SU-DHL-6 (cell line): ENCODE results near the gene SLC25A4.
"Not testable (repeated sequence)": the region's sequence is repeated elsewhere in the genome, so short reads cannot be mapped to it uniquely, and the experiment has no call there.

Experiments
- H2AFZ ChIP-seq: fragments of 200-600 bp; sonication (generic); 2 replicates; pipeline ENCODE4 v1.6.1; 2014; ENCODE audit warnings: low read depth, mild to moderate bottlenecking, moderate library complexity, mixed read lengths, antibody characterized with exemption, low read length; ENCODE audit not compliant: severe bottlenecking
- H3F3A ChIP-seq: fragments of 200-600 bp; shearing (Covaris generic); 2 replicates; pipeline ENCODE4 v1.6.0; 2016; ENCODE audit warnings: antibody characterized with exemption, mild to moderate bottlenecking; ENCODE audit not compliant: insufficient read depth
- H3K27ac ChIP-seq: fragments of 200-600 bp; sonication (generic); 2 replicates; pipeline ENCODE4 v1.5.1; 2016; ENCODE audit warnings: low read depth, mild to moderate bottlenecking, low read length, moderate library complexity, mixed read lengths
- H3K27me3 ChIP-seq: fragments of 200-600 bp; sonication (generic), shearing (Covaris generic); 2 replicates; pipeline ENCODE4 v1.6.0; 2014; ENCODE audit warnings: mild to moderate bottlenecking, low read length
- H3K36me3 ChIP-seq: fragments of 200-600 bp; sonication (generic); 2 replicates; pipeline ENCODE4 v1.6.1; 2014; ENCODE audit warnings: mild to moderate bottlenecking, low read length, mixed read lengths
- H3K4me2 ChIP-seq: fragments of 300-600, 200-600 bp; shearing (Covaris generic), sonication (generic); 2 replicates; pipeline ENCODE4 v1.6.0; 2014; ENCODE audit warnings: low read length, low read depth, mild to moderate bottlenecking; ENCODE audit not compliant: poor library complexity, severe bottlenecking
- H3K4me3 ChIP-seq: fragments of 200-600 bp; sonication (generic); 2 replicates; pipeline ENCODE4 v1.5.1; 2014; ENCODE audit warnings: antibody characterized with exemption, low read length, mild to moderate bottlenecking, mixed read lengths; ENCODE audit not compliant: insufficient read depth, poor library complexity, severe bottlenecking
- H3K79me2 ChIP-seq: fragments of 200-600 bp; sonication (generic); 2 replicates; pipeline ENCODE4 v1.6.1; 2014; ENCODE audit warnings: mild to moderate bottlenecking, low read length, moderate library complexity; ENCODE audit not compliant: insufficient read depth
- H3K9ac ChIP-seq: fragments of 200-600 bp; sonication (generic); 2 replicates; pipeline ENCODE4 v1.7.0; 2014; ENCODE audit warnings: mild to moderate bottlenecking, low read length
- H3K9me2 ChIP-seq: fragments of 200-600 bp; sonication (generic); replicated peaks from 2 replicates; pipeline ENCODE4 v1.6.1; 2014; ENCODE audit warnings: low read length; ENCODE audit not compliant: insufficient read depth
- H3K9me3 ChIP-seq: fragments of 200-600 bp; sonication (generic); 2 replicates; pipeline ENCODE4 v1.6.1; 2014; ENCODE audit warnings: low read length, mixed read lengths; ENCODE audit not compliant: insufficient read depth
- H4K20me1 ChIP-seq: fragments of 200-600 bp; sonication (generic); 2 replicates; pipeline ENCODE4 v1.6.1; 2014; ENCODE audit warnings: low read depth, mild to moderate bottlenecking, antibody characterized with exemption, low read length, moderate library complexity, mixed read lengths
- EZH2phosphoT487 ChIP-seq: fragments of 200-600 bp; sonication (generic), shearing (Covaris generic); conservative IDR thresholded peaks from 2 replicates; pipeline ENCODE4 v1.6.1; 2018; ENCODE audit warnings: mild to moderate bottlenecking, antibody characterized with exemption, low read length, moderate library complexity, mixed read lengths
- TF ChIP-seq, protein P1 (sequence below): fragments of 200-600 bp; sonication (generic); IDR thresholded peaks from one replicate; pipeline ENCODE4 v1.5.1; 2017; ENCODE audit warnings: antibody characterized with exemption, mild to moderate bottlenecking, low read length, moderate library complexity; ENCODE audit not compliant: insufficient read depth, poor library complexity, severe bottlenecking

The SLC25A4 gene

DNA sequence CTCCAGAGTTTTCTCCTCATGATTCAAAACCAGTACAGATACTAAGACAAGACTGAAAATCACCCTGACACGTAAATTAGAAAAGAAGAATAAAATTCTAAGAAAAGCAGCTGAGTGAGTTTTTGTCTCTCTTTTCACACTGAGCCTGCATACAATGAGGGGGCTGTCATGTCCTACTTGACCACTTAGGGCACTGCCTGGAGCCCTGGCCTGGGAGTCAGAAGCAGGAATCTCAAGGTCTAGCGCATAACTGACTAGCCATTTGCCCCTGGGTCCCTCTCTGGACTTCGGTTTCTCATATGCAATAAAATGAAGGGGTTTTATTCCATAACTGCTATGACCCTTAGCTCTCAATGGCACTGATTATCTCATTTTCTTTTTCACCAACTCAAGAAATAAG lies 36.7 kb upstream of the SLC25A4 start:
- H3K79me2 ChIP-seq, result no peaks in the 10 kb centered on the region
- H3K9me3 ChIP-seq, result no peaks in the 10 kb centered on the region
- H3K36me3 ChIP-seq, result no peaks in the 10 kb centered on the region
- H3K27me3 ChIP-seq, result no peaks in the 10 kb centered on the region
- no peak overlapping the region for H3K4me2 ChIP-seq
- no peaks in the 10 kb centered on the region for H3F3A ChIP-seq
- H3K9ac ChIP-seq, result no peak overlapping the region
- no peak for TF ChIP-seq EZH2phosphoT487
- TF ChIP-seq, protein P1, sequence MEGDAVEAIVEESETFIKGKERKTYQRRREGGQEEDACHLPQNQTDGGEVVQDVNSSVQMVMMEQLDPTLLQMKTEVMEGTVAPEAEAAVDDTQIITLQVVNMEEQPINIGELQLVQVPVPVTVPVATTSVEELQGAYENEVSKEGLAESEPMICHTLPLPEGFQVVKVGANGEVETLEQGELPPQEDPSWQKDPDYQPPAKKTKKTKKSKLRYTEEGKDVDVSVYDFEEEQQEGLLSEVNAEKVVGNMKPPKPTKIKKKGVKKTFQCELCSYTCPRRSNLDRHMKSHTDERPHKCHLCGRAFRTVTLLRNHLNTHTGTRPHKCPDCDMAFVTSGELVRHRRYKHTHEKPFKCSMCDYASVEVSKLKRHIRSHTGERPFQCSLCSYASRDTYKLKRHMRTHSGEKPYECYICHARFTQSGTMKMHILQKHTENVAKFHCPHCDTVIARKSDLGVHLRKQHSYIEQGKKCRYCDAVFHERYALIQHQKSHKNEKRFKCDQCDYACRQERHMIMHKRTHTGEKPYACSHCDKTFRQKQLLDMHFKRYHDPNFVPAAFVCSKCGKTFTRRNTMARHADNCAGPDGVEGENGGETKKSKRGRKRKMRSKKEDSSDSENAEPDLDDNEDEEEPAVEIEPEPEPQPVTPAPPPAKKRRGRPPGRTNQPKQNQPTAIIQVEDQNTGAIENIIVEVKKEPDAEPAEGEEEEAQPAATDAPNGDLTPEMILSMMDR, result no peak
- H4K20me1 ChIP-seq, result no peaks in the 10 kb centered on the region
- H3K4me3 ChIP-seq, result no peak overlapping the region
- H2AFZ ChIP-seq, result no peak overlapping the region
- H3K9me2 ChIP-seq, result no peaks in the 10 kb centered on the region
- no peak overlapping the region for H3K27ac ChIP-seq

DNA sequence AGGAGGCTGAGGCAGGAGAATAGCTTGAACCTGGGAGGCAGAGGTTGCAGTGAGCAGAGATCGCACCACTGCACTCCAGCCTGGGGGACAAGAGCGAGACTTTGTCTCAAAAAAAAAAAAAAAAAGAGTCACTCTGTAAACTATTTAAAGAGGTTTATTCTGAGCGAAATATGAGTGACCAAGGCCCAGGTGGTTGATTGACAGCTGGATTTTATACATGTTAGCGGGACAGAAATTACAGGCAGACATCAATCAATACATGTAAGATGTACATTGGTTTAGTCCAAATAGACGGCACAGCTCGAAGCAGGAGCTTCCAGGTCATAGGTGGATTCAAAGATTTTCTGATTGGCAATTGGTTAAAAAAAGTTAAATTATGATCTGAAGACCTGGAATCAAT lies 35.5 kb upstream of the SLC25A4 start:
- H3K79me2 ChIP-seq, H3K9me2 ChIP-seq, H3K27me3 ChIP-seq, H3F3A ChIP-seq, H3K9me3 ChIP-seq, H3K4me2 ChIP-seq, H3K4me3 ChIP-seq, H3K27ac ChIP-seq, H2AFZ ChIP-seq, H4K20me1 ChIP-seq, H3K36me3 ChIP-seq, H3K9ac ChIP-seq: not testable (repeated sequence)

DNA sequence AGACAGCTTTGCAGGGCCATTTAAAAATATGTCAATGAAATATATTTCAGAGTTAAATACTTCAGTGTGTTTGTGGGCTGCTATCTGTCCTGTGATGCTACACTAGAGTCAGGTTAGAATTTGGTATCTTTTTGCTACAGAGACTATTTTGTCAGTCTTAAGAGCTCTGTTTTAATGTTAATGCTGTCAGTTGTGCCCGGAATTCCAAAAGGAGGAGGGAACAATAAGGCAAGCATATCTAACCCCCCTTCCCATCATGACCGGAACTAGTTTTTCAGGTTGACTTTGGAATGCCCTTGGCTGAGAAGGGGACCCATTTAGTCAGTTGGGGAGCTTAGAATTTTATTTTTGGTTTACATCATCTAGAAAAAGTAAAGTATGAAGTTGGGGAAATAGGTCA lies 34.9 kb upstream of the SLC25A4 start:
- no peak overlapping the region for H3K4me3 ChIP-seq
- no peak overlapping the region for H3K9ac ChIP-seq
- H3K9me2 ChIP-seq, result no peaks in the 10 kb centered on the region
- no peaks in the 10 kb centered on the region for H3F3A ChIP-seq
- H4K20me1 ChIP-seq, result no peaks in the 10 kb centered on the region
- no peaks in the 10 kb centered on the region for H3K36me3 ChIP-seq
- no peaks in the 10 kb centered on the region for H3K9me3 ChIP-seq
- no peaks in the 10 kb centered on the region for H3K79me2 ChIP-seq
- no peak overlapping the region for H2AFZ ChIP-seq
- no peak overlapping the region for H3K27ac ChIP-seq
- no peak overlapping the region for H3K4me2 ChIP-seq
- TF ChIP-seq, protein P1, result no peak
- TF ChIP-seq EZH2phosphoT487, result no peak
- H3K27me3 ChIP-seq, result no peaks in the 10 kb centered on the region

DNA sequence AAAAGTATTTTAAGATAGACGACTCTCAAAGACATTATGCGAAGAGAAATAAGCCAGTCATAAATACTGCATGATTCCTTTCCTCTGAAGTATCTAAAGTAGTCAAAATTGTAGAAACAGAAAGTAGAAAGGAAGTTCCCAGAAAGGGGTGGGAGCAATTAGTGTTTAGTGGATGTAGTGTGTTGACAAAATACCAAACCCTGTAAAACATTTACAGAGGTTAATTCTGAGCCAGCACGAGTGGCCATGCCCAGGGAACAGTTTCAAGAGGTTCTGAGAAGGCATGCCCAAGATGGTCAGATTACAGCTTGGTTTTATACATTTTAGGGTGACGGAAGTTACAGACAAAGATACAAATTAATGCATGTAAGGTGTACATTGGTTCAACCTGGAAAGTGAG lies 34.4 kb upstream of the SLC25A4 start:
- Histone ChIP-seq H3K4me3 (no peak overlapping the region), H3K36me3 (no peaks in the 10 kb centered on the region), H3F3A (no peaks in the 10 kb centered on the region), H2AFZ (no peak overlapping the region), H4K20me1 (no peaks in the 10 kb centered on the region), H3K27ac (no peak overlapping the region), H3K9me3 (no peaks in the 10 kb centered on the region), H3K9ac (no peak overlapping the region), H3K9me2 (no peaks in the 10 kb centered on the region), H3K79me2 (no peaks in the 10 kb centered on the region), H3K4me2 (no peak overlapping the region), H3K27me3 (no peaks in the 10 kb centered on the region)
- TF ChIP-seq, protein P1, result no peak
- TF ChIP-seq EZH2phosphoT487, result no peak
